ENCODE results near the gene GNA12. TPM values are rescaled to one million over a fixed set of nuclear protein-coding genes. Genes with fewer than 3 reads are reported as not detected.

The GNA12 gene
- total RNA-seq, 1 experiment from 2014 or later: 63.8 TPM

GRCh38 chr7:2713370-2713769 is 130.7 kb downstream of the GNA12 start:
- Mint-ChIP-seq H3K36me3 (ENCODE audit: insufficient read depth, unreplicated experiment) (peaks cover 49% of the 10 kb centered on the region), H3K9me3 (ENCODE audit: unreplicated experiment) (no peaks in the 10 kb centered on the region), H3K4me1 (ENCODE audit: low read depth, unreplicated experiment) (peaks cover 8% of the 10 kb centered on the region), H3K27me3 (ENCODE audit: insufficient read depth, unreplicated experiment) (no peaks in the 10 kb centered on the region), H3K27ac (ENCODE audit: unreplicated experiment) (no peak overlapping the region), H3K4me3 (ENCODE audit: unreplicated experiment) (no peak overlapping the region)
- no peak overlapping the region for H3K4me3 ChIP-seq (ENCODE audit: low read depth, low read length)
- intact Hi-C loops (cut with micrococcal nuclease; ENCODE audit: unreplicated experiment): no loop called here
- CTCF ChIA-PET: interaction anchor here (1.0 kb wide), 1 partner anchor 43 kb away, joined by 4 read pairs; no protein-coding TSS in a partner anchor
- H3K27me3 ChIP-seq (replicated peaks; ENCODE audit: control insufficient read depth, insufficient read depth, low read length): no peaks in the 10 kb centered on the region
- POLR2A ChIA-PET: no interaction called here
- BruUV-seq (replicated peaks): no TSS peak
- peak in 1 of 2 experiments; percentile 38 for DNase-seq
- no peaks in the 10 kb centered on the region for H3K36me3 ChIP-seq (ENCODE audit: control insufficient read depth, insufficient read depth, low read length)
- peak in 1 of 2 experiments; percentile 18 for TF ChIP-seq CTCF (IDR thresholded peaks at IDR 0.05; ENCODE audit: insufficient read depth in 1 of 2, low read depth in 1 of 2, low read length in 1 of 2, severe bottlenecking in 1 of 2, unreplicated experiment in 1 of 2)
- no peaks in the 10 kb centered on the region for H3K4me1 ChIP-seq
- no peaks in the 10 kb centered on the region for H3K9me3 ChIP-seq

- DNase-seq: peak in 1 of 2 experiments; percentile 31
These were observed 132.0 kb downstream of the GNA12 start for GRCh38 chr7:2711895-2712675.

More at GRCh38 chr7:2711895-2712675, 132.0 kb downstream of the GNA12 start:
- intact Hi-C loops (cut with micrococcal nuclease; ENCODE audit: unreplicated experiment): no loop called here
- Mint-ChIP-seq H3K9me3 (ENCODE audit: unreplicated experiment) (no peaks in the 10 kb centered on the region), H3K4me3 (ENCODE audit: unreplicated experiment) (no peak overlapping the region), H3K36me3 (ENCODE audit: insufficient read depth, unreplicated experiment) (peaks cover 51% of the 10 kb centered on the region), H3K27me3 (ENCODE audit: insufficient read depth, unreplicated experiment) (no peaks in the 10 kb centered on the region), H3K27ac (ENCODE audit: unreplicated experiment) (no peak overlapping the region), H3K4me1 (ENCODE audit: low read depth, unreplicated experiment) (peaks cover 8% of the 10 kb centered on the region)
- ChIA-PET POLR2A (no interaction called here), CTCF (no interaction called here)
- H3K9me3 ChIP-seq: no peaks in the 10 kb centered on the region
- H3K4me3 ChIP-seq (ENCODE audit: low read depth, low read length): no peak overlapping the region
- no peaks in the 10 kb centered on the region for H3K27me3 ChIP-seq (replicated peaks; ENCODE audit: control insufficient read depth, insufficient read depth, low read length)
- no peaks in the 10 kb centered on the region for H3K36me3 ChIP-seq (ENCODE audit: control insufficient read depth, insufficient read depth, low read length)
- no peak for TF ChIP-seq CTCF (IDR thresholded peaks at IDR 0.05; ENCODE audit: insufficient read depth in 1 of 2, low read depth in 1 of 2, low read length in 1 of 2, severe bottlenecking in 1 of 2, unreplicated experiment in 1 of 2)
- no peaks in the 10 kb centered on the region for H3K4me1 ChIP-seq
- no TSS peak for BruUV-seq (replicated peaks)
